Mucosa of rectum (tissue), 2 donors: ENCODE results near the gene MGAT3.

Experiments
- H3K27ac ChIP-seq, 2 donors: one replicate each; pipeline ENCODE4 v1.7.0; 2013; ENCODE audit warnings: inconsistent platforms in 2 of 2, low read depth in 2 of 2, low read length in 2 of 2
- H3K27me3 ChIP-seq, 2 donors: one replicate each; pipeline ENCODE4 v1.7.0; 2013; ENCODE audit warnings: low read length in 2 of 2; ENCODE audit not compliant: control insufficient read depth in 2 of 2, insufficient read depth in 2 of 2
- H3K36me3 ChIP-seq, 2 donors: one replicate each; pipeline ENCODE4 v1.7.0; 2013; ENCODE audit warnings: low read length in 2 of 2; ENCODE audit not compliant: control insufficient read depth in 2 of 2, insufficient read depth in 2 of 2
- H3K4me1 ChIP-seq, 2 donors: one replicate each; pipeline ENCODE4 v1.7.0; 2013; ENCODE audit warnings: low read length in 2 of 2, mild to moderate bottlenecking in 1 of 2; ENCODE audit not compliant: control insufficient read depth in 2 of 2, insufficient read depth in 2 of 2
- H3K4me3 ChIP-seq, 2 donors: one replicate each; pipeline ENCODE4 v1.7.0; 2013; ENCODE audit warnings: low read length in 2 of 2
- H3K9ac ChIP-seq, 2 donors: one replicate each; pipeline ENCODE4 v1.7.0; 2013; ENCODE audit warnings: low read length in 2 of 2, low read depth in 1 of 2, mild to moderate bottlenecking in 1 of 2
- H3K9me3 ChIP-seq, 2 donors: one replicate each; pipeline ENCODE4 v1.7.0; 2013; ENCODE audit warnings: low read length in 2 of 2; ENCODE audit not compliant: control insufficient read depth in 2 of 2
- donor health status: healthy.
- donor health status: Normal muscosa, but diverticular disease.

Gene MGAT3

DNA sequence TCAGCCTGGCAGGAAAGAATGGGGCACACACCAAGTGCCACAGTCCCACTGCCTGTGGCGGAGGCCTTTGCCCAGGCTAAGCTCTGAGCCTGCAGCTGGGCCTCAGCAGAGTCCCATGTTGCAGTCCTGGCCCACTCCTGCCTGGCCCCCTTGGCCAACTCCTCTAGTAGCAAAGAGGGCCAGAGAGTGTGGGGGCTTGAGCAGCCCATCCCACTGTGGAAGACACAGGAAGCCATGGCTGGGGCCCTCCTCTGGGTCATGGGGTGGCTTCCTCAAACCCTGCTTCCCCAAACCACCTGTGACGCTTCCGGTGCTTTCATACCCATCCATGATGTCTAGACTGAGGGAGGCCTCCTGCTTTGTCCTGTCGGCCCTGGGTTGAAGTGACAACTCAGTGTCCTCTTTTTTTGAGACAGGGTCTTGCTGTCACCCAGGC, 69.9 kb downstream of the MGAT3 start:
- H3K9me3 ChIP-seq = no peaks in the 10 kb centered on the region
- peaks cover 63 to 64% of the 10 kb centered on the region in 2 donors for H3K4me1 ChIP-seq
- H3K9ac ChIP-seq = no peak overlapping the region
- H3K27ac ChIP-seq = peak overlapping the region in 1 of 2 donors; percentile 89
- no peak overlapping the region for H3K4me3 ChIP-seq
- peaks cover 24 to 51% of the 10 kb centered on the region in 2 donors for H3K36me3 ChIP-seq
- H3K27me3 ChIP-seq = no peaks in the 10 kb centered on the region

DNA sequence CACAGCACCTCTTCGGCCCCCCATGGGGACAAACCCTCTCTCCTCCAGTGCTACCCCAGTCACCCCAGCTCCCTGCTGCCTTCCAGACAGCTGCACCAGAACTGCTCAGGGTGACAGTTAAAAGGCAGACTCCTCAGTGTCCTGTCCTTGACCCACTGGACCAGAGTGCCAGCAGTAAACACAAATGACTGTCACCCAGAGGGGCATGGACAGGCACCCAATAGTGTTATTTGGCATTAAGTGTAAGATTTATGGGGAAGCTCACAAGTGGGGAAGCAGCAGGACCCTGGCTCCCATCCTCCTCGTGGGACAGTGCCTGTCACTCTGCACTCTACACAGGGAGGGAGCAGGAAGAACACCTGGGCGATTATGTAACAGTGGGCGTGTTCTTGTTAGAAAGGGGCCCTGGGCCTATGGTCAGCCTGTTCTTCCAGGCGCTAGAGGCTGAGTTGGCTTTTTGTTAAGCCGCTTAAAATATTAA, 70.7 kb downstream of the MGAT3 start:
- H3K36me3 ChIP-seq = peaks cover 17 to 45% of the 10 kb centered on the region in 2 donors
- peak overlapping the region; percentile 81 to 89 for H3K27ac ChIP-seq
- H3K9me3 ChIP-seq = no peaks in the 10 kb centered on the region
- peak overlapping the region in 1 of 2 donors; percentile 60 for H3K9ac ChIP-seq
- peak overlapping the region in 1 of 2 donors; percentile 59 for H3K4me3 ChIP-seq
- peaks cover 59 to 60% of the 10 kb centered on the region in 2 donors for H3K4me1 ChIP-seq
- H3K27me3 ChIP-seq = no peaks in the 10 kb centered on the region

DNA sequence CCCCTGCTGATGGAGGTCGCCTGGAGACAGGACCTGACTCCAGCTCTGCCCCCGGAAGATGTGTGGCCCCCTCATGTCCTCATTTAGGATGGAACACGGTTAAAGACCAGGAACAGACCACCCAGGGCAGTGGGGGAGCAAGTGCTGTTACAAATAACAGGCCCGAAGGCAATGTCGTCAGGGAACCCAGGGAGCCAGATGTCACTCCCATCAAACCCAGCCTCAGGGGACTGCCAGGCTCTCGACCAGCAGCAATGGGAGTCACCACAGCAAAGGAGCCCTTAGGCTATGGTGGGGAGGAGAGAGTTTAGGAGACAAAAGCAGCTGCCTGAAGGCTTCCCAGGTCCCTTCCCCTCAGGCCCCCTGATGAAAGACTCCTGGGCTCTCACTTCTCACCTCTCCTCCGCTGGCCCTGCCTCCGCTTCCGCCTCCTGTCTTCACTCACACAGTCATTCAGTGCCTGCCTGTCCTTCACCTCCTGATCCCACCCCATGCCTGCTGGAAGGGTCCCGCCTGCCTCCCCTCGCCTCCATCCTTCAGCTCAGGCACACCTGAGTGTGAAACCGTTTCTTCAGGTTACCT, 71.4 kb downstream of the MGAT3 start:
- Histone ChIP-seq H3K4me1 (peaks cover 52 to 54% of the 10 kb centered on the region in 2 donors), H3K27ac (peak overlapping the region; percentile 81 to 89), H3K36me3 (peaks cover 14 to 39% of the 10 kb centered on the region in 2 donors), H3K27me3 (no peaks in the 10 kb centered on the region), H3K9ac (peak overlapping the region; percentile 60 to 63), H3K4me3 (peak overlapping the region; percentile 54 to 59), H3K9me3 (no peaks in the 10 kb centered on the region)

DNA sequence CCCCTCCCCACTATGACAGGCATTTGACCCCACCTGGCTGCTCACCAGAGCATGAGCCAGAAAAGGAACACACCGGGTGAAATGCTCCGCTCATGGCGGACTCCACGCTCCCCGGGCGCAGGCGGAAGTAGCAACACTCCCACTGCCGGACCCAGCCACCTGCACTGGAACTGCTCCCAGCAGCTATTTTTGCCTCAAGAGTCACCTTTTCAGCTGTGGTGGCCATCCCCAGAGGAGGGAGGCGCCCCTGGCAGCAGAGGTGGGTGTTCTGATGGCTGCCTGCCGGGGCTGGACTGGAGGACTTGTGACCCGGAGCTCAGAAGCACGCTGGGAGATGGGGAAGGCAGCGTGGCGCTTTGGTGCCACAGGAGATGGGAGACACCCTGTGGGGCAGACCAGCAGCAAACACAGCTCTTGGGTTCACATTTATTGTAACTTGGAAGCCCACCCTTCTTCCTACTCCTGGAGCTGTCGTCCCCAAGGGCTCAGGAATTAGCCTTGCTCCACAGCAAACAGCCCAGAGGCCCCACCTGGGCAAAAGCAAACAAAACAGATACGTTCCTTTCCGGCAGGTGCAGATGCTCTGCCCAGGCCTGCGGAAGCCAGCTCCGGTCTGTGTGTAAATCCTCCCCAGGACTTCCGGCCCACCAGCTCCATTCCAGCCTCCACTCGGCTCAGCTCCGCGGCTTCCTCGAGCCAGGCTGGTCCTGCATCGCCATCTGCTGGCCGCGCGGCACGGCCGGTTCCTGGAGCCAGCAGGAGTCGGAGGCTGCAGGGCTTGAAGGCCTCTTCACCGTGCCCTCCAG, 72.1 kb downstream of the MGAT3 start:
- peaks cover 11 to 36% of the 10 kb centered on the region in 2 donors for H3K36me3 ChIP-seq
- peak overlapping the region; percentile 81 to 89 for H3K27ac ChIP-seq
- H3K9me3 ChIP-seq = no peaks in the 10 kb centered on the region
- H3K4me1 ChIP-seq = peaks cover 49 to 50% of the 10 kb centered on the region in 2 donors
- H3K27me3 ChIP-seq = no peaks in the 10 kb centered on the region
- peak overlapping the region; percentile 60 to 63 for H3K9ac ChIP-seq
- H3K4me3 ChIP-seq = peak overlapping the region; percentile 54 to 59

- peaks cover 45 to 48% of the 10 kb centered on the region in 2 donors for H3K4me1 ChIP-seq
- peaks cover 5 to 30% of the 10 kb centered on the region in 2 donors for H3K36me3 ChIP-seq
- no peak overlapping the region for H3K9ac ChIP-seq
Observed at GRCh38 chr22:39529487-39529851, 72.7 kb downstream of the MGAT3 start.

DNA sequence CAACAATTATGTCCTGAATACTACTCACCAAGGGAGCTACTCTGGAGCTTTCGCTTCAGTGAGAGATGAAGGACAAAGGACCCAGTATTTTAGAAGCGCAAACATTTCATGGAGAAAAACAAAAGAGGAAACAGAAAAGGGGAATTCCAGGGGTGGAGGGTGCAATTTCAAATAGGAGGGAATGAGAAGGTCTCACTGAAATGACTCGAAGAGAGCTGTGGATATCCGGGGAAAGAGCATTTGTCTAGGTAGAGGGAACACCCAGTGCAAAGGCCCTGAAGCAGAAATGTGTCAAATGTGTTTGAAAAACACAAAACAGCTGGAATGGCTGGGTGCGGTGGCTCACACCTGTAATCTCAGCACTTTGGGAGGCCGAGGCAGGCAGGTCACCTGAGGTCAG, 73.3 kb downstream of the MGAT3 start:
- no peaks in the 10 kb centered on the region for H3K27me3 ChIP-seq
- H3K9ac ChIP-seq = no peak overlapping the region
- H3K9me3 ChIP-seq = no peaks in the 10 kb centered on the region
- H3K27ac ChIP-seq = no peak overlapping the region
- peak overlapping the region in 1 of 2 donors; percentile 20 for H3K4me3 ChIP-seq
- peaks cover 47 to 52% of the 10 kb centered on the region in 2 donors for H3K4me1 ChIP-seq
- peaks cover 3 to 26% of the 10 kb centered on the region in 2 donors for H3K36me3 ChIP-seq

More at GRCh38 chr22:39529487-39529851, 72.7 kb downstream of the MGAT3 start:
- peak overlapping the region in 1 of 2 donors; percentile 89 for H3K27ac ChIP-seq
- H3K27me3 ChIP-seq = no peaks in the 10 kb centered on the region
- H3K4me3 ChIP-seq = peak overlapping the region; percentile 54 to 59
- no peaks in the 10 kb centered on the region for H3K9me3 ChIP-seq

DNA sequence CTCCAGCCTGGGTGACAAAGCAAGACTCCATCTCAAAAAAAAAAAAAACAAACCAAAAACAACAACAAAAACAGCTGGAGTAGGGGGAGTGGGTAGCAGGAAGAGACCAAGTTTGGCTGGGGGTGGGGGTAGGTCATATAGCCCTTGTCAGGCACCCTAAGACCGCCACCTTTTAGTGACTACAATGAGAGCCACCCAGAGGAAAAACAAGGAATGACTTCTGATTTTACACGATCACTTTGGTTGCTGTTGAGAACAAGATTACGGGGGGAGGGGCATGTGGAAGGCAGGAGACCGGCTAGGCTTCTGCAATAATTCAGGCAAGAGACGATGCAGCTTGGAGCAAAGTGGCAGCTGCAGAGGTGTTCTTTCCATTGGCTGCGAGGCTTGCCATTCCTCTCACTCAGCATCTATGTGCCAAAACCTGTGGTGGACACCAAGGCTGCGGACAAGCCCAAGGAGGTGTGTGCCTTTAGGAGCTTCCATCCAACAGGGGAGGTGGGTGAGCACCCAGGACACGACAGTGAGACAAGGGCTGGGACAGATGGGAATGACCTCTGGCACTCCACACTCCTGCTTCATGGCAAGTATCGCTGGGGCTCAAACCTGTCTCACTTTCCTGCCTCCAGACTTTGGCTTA, 74.0 kb downstream of the MGAT3 start:
- H3K27me3 ChIP-seq = no peaks in the 10 kb centered on the region
- H3K9ac ChIP-seq = peak overlapping the region in 1 of 2 donors; percentile 13
- H3K4me3 ChIP-seq = peak overlapping the region in 1 of 2 donors; percentile 24
- no peaks in the 10 kb centered on the region for H3K9me3 ChIP-seq
- no peak overlapping the region for H3K27ac ChIP-seq
- peaks cover 3 to 21% of the 10 kb centered on the region in 2 donors for H3K36me3 ChIP-seq
- H3K4me1 ChIP-seq = peaks cover 47 to 52% of the 10 kb centered on the region in 2 donors

DNA sequence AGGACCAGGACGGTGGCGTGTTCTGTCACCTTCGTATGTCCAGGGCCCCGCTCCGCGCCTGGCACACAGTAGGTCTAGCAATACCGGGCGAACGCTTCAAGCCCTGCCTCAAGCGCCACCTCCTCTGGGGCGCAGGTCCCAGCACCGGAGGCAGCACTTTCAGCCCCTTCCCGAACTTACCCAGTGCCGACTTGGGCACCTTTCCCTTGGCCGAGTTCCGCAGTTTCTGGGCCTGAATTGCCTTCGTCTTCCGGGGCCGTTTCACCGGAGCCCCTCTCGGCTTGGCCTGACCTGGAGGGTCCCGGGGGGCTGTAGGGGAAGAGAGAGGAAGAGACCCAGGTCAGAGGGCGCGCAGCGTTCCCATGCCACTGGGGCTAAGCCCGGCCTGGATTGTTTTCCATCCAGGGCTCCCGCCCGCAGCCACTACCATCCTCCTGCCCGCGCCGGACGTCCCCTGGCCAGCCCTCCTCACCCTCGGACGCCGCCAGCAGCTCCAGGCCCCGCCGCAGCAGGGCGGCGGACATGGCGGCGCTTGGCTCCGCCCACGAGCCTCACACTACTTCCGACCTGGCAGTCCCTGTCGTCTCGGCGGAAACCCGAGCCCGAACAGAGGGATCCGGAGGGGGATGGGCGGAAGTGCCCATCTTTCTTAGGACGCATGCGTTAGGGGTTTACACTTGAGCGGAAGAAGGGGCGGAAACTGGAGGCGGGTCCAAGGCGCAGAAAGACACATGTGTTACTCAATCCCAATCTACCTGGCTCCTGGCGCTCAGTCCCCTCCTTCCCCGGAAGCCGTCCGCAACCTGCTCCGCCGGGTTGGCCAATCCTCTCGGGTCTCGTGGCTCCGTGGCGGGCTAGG, 75.6 kb downstream of the MGAT3 start, which contains the start of gene RPS19BP1:
Gene RPS19BP1, minus strand, starts transcription at position 534 of the 859 bp plus-strand sequence. Its CDS starts 10 bp downstream, at position 524.
- peaks cover 3 to 21% of the 10 kb centered on the region in 2 donors for H3K36me3 ChIP-seq
- H3K9ac ChIP-seq = peak within 1 kb of the TSS; percentile 91 to 96
- no peaks in the 10 kb centered on the region for H3K9me3 ChIP-seq
- H3K4me3 ChIP-seq = peak within 1 kb of the TSS; percentile 77 to 92
- H3K4me1 ChIP-seq = peaks cover 44 to 45% of the 10 kb centered on the region in 2 donors
- H3K27me3 ChIP-seq = no peaks in the 10 kb centered on the region
- peak within 1 kb of the TSS; percentile 79 to 91 for H3K27ac ChIP-seq

GRCh38 chr22:39534092-39534506, 77.3 kb downstream of the MGAT3 start:
- peaks cover 28% of the 10 kb centered on the region in 2 donors for H3K4me1 ChIP-seq
- no peak overlapping the region for H3K27ac ChIP-seq

More at GRCh38 chr22:39534092-39534506, 77.3 kb downstream of the MGAT3 start:
- Histone ChIP-seq H3K4me3 (no peak overlapping the region), H3K9ac (no peak overlapping the region), H3K27me3 (no peaks in the 10 kb centered on the region), H3K36me3 (peaks cover 3 to 14% of the 10 kb centered on the region in 2 donors), H3K9me3 (no peaks in the 10 kb centered on the region)
